Activated T-helper 2 cell treated with anti-CD3 and anti-CD28 coated beads, Interferon-gamma antibody, Interleukin-2, Interleukin-4, amounts not matched to agents 10 μg/mL and 5 μg/mL and 100 μg/mL, durations not matched to agents 14 hours and 24 hours and 36 hours (primary cell): ENCODE results near the gene KCNJ14. TPM values are rescaled to one million over a fixed set of nuclear protein-coding genes. Genes with fewer than 3 reads are reported as not detected.
A peak's percentile ranks its signal among the peaks of the same experiment; 100 is the strongest.

Experiments
- DNase-seq: peaks from one replicate; pipeline ENCODE4 v3.0.0; 2021; ENCODE audit warnings: low spot score
- H3K27ac Mint-ChIP-seq: one replicate; pipeline ENCODE4 v1.8.0; 2021; ENCODE audit warnings: mixed read lengths
- H3K27me3 Mint-ChIP-seq: one replicate; pipeline ENCODE4 v1.8.0; 2021; ENCODE audit warnings: low read depth, mixed read lengths
- H3K36me3 Mint-ChIP-seq: one replicate; pipeline ENCODE4 v1.8.0; 2021; ENCODE audit warnings: low read depth, mixed read lengths
- H3K4me1 Mint-ChIP-seq: one replicate; pipeline ENCODE4 v1.8.0; 2021; ENCODE audit warnings: low read depth, mixed read lengths
- H3K4me3 Mint-ChIP-seq: one replicate; pipeline ENCODE4 v1.8.0; 2021; ENCODE audit warnings: low read depth, mild to moderate bottlenecking, moderate library complexity, mixed read lengths
- H3K9me3 Mint-ChIP-seq: one replicate; pipeline ENCODE4 v1.8.0; 2021; ENCODE audit warnings: mixed read lengths
- intact Hi-C: fragments of 100-400 bp; cut with micrococcal nuclease; formaldehyde crosslinking; loops from one replicate; pipeline ENCODE4 v1.15.1; 2023
- total RNA-seq: library from RNA; stranded (reverse); gene quantifications from 2 replicates; pipeline ENCODE4 v1.2.3, GENCODE V29; 2022

The KCNJ14 gene
- total RNA-seq, 1 donor from 2014 or later: 2.1 TPM

DNA sequence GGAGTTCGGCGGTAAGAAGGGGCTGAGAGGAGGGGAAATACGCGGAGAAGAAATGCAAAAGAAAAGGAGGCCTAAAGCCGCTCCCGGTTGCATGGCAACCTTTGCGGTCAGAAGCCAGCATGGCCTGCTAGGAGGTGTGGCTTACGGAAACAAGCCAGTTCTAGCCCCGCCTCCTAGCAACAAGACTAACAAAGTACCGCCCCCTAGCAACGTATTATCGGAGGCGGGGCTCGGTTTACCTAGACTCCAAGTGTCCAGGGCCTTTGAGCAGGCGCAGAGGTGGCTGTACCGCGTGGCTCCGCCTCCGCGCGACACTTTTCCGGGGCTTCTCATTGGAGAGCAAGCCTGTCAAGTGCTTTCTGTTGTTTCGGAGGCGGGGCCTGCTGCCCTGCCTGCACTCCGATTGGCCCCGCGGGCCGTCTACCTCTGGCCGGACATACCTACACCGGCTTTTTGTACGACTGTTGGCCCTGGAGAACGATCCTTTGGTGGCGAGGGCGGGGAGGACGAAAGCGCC is 13.5 kb downstream of the KCNJ14 start:
- H3K9me3 Mint-ChIP-seq: no peaks in the 10 kb centered on the region
- peak overlapping the region; percentile 75 for H3K27ac Mint-ChIP-seq
- H3K27me3 Mint-ChIP-seq: no peaks in the 10 kb centered on the region
- H3K4me3 Mint-ChIP-seq: peak overlapping the region; percentile 82
- peak; percentile 100 for DNase-seq
- peaks cover 9% of the 10 kb centered on the region for H3K4me1 Mint-ChIP-seq
- intact Hi-C loops: loop anchor here (1.0 to 2.0 kb wide), 2 partner anchors 24 kb away; partner anchors contain the start of gene GRWD1
- peaks cover 24% of the 10 kb centered on the region for H3K36me3 Mint-ChIP-seq

DNA sequence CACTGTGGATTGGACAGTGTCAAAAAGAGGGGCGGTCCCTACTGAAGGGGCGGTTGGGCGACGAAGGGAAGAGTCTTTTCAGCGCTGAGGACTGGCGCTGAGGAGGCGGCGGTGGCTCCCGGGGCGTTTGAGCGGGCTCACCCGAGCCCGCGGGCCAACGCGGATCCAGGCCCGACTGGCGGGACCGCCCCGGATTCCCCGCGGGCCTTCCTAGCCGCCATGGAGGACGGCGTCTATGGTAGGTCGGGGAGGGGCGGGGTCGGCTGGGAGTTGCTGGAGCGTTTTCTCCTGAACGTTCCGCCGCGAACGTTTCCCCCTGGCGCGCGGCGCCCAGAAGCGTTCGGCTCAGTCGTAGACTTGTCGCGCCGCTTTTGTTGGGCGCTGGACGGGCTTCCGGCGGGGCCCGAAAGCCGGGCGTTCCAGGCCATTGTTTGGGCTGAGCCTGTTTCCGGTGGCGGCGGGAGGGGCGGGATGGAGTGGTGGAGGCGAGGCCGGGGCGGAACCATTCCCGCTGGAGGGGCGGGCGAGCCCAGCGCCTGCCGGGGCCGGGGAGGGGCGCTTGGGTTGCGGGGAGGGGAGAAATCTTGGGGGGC is 14.0 kb downstream of the KCNJ14 start, which contains the start of gene CYTH2:
TSS of gene CYTH2 (plus strand) at position 81 of the 593 bp plus-strand sequence. CDS start at position 220, 139 bp downstream.
- no peaks in the 10 kb centered on the region for H3K9me3 Mint-ChIP-seq
- no peaks in the 10 kb centered on the region for H3K27me3 Mint-ChIP-seq
- peak within 1 kb of the TSS; percentile 82 for H3K4me3 Mint-ChIP-seq
- peak within 1 kb of the TSS; percentile 75 for H3K27ac Mint-ChIP-seq
- DNase-seq: peak; percentile 69
- peaks cover 26% of the 10 kb centered on the region for H3K36me3 Mint-ChIP-seq
- intact Hi-C loops: loop anchor here (2.0 kb wide), 1 partner anchor 23 kb away; no protein-coding TSS in a partner anchor
- peaks cover 9% of the 10 kb centered on the region for H3K4me1 Mint-ChIP-seq

DNA sequence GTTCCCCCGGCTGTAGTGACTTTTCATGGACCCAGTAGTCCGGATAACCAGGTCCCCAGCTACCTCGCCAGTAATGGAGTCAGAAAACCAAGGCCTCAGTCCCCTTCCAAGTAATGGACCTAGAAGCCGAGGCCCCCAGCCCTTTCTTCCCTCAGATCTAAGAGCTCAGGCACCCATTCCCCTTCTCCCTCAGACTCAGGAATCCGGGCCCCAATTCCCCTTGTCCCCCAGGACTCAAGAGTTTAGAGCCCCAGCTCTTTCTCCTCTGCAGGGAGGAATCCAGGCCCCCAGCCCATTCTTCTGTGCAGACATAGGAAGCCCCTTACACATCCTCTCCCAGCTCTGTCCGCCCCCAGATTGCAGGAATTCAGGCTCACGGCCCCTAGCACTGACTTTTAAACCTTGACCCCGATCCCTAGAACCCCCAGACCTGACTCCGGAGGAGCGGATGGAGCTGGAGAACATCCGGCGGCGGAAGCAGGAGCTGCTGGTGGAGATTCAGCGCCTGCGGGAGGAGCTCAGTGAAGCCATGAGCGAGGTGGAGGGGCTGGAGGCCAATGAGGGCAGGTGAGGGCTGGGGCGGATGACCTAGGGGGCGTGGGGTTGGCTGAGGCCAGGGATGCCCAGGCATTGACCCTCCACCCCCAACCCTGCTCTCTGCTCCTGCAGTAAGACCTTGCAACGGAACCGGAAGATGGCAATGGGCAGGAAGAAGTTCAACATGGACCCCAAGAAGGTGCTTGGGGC is 14.7 kb downstream of the KCNJ14 start:
- H3K36me3 Mint-ChIP-seq: peaks cover 31% of the 10 kb centered on the region
- intact Hi-C loops: loop anchor here (2.0 kb wide), 1 partner anchor 23 kb away; no protein-coding TSS in a partner anchor
- peak overlapping the region; percentile 82 for H3K4me3 Mint-ChIP-seq
- peaks cover 7% of the 10 kb centered on the region for H3K4me1 Mint-ChIP-seq
- no peak overlapping the region for H3K27ac Mint-ChIP-seq
- DNase-seq: no peak
- no peaks in the 10 kb centered on the region for H3K9me3 Mint-ChIP-seq
- H3K27me3 Mint-ChIP-seq: no peaks in the 10 kb centered on the region

DNA sequence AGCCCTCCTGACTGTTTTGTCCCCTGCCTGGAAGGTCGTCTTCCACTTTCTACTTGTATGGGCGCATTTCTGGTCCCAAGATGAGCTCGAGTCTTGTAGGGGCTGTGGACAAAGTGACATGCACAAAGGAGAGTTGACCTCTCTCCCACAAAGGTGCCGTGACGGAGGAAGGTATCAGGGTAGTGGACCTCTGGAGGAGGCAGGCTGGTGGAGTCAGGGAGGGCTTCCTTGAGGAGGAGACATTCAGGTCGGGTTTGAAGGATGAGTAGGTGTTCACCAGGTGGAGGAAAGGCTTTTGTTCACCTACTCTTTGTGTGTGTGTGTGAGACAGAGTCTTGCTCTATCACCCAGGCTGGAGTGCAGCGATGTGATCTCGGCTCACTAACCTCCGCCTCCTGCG is 15.5 kb downstream of the KCNJ14 start:
- Mint-ChIP-seq H3K36me3 (peaks cover 38% of the 10 kb centered on the region), H3K9me3 (no peaks in the 10 kb centered on the region), H3K27ac (no peak overlapping the region), H3K4me1 (peaks cover 6% of the 10 kb centered on the region), H3K27me3 (no peaks in the 10 kb centered on the region), H3K4me3 (peak overlapping the region; percentile 82)
- DNase-seq: no peak
- intact Hi-C loops: no loop called here

DNA sequence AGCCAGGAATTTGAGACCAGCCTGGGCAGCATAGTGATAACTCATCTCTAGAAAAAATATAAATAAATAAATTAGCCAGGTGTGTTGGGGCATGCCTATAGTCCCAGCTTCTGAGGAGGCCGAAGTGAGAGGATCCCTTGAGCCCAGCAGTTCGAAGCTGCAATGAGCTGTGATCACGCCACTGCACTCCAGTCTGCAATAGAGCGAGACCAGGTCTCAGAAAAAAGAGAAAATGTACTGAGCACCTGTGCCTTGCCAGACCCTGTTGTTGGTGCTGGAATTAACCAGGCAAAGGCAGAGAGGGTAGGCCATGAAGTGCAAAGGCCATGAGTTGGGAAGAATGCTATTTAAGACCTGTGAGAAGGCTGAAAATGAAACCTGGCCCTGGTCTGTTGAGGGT is 16.5 kb downstream of the KCNJ14 start:
- Mint-ChIP-seq H3K9me3 (no peaks in the 10 kb centered on the region), H3K36me3 (peaks cover 43% of the 10 kb centered on the region), H3K4me1 (peaks cover 6% of the 10 kb centered on the region), H3K27me3 (no peaks in the 10 kb centered on the region), H3K4me3 (no peak overlapping the region), H3K27ac (no peak overlapping the region)
- intact Hi-C loops: no loop called here
- DNase-seq: no peak

DNA sequence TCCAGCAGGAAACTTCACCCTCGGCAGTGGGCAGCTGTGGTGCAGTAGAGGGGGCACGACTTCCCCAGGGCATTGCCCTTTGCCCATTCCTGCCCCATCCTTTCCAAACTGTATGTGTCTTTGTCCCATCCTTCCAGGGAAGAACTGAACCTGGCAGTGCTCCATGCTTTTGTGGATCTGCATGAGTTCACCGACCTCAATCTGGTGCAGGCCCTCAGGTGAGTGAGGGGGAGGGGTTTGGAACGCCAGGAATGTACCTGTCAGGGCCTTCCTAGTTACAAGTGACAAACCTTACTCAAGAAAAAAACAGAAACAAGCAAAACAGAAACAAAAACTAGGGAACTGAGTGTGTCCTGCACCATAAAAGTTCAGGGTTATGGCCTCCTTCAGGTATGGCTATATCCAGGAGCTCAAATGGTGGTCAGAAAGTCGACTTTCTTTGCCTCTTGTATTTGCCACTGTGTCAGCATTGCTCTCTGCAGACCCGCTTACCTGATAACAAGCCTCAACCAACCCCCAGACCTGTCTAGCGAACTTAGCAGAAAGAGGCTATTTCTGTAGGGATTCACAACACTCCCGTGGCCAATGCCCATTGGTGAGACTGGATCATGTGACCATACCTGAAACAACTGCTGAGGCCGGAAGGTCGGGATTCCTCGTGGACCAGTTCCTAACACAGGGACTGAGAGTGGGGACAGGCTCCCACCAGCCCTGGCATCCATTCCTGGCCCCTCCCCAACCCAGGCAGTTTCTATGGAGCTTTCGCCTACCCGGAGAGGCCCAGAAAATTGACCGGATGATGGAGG is 18.0 kb downstream of the KCNJ14 start:
- H3K9me3 Mint-ChIP-seq: no peaks in the 10 kb centered on the region
- peaks cover 4% of the 10 kb centered on the region for H3K4me1 Mint-ChIP-seq
- intact Hi-C loops: no loop called here
- no peak overlapping the region for H3K4me3 Mint-ChIP-seq
- H3K36me3 Mint-ChIP-seq: peaks cover 43% of the 10 kb centered on the region
- H3K27ac Mint-ChIP-seq: no peak overlapping the region
- DNase-seq: no peak
- H3K27me3 Mint-ChIP-seq: no peaks in the 10 kb centered on the region

DNA sequence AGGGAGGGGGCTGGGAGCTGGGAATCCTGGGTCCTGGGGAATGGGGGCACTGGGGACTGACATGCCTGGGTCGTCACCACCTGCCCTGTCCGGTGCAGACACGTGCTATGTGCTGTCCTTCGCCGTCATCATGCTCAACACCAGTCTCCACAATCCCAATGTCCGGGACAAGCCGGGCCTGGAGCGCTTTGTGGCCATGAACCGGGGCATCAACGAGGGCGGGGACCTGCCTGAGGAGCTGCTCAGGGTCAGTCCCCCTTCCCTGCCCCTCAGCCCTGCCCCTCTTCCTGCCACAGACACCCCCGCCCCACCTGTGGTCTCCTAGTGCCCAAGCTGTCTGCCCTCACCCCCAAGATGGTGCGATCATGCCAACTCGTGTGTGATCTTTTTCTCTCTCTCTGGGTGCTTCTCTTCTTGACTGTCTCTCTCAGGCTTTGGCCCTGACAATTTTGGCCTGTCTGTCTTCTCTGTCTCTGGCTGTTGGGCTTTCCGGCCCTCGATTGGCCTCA is 18.8 kb downstream of the KCNJ14 start:
- DNase-seq: no peak
- Mint-ChIP-seq H3K27me3 (no peaks in the 10 kb centered on the region), H3K36me3 (peaks cover 43% of the 10 kb centered on the region), H3K9me3 (no peaks in the 10 kb centered on the region), H3K4me3 (no peak overlapping the region), H3K4me1 (peaks cover 2% of the 10 kb centered on the region), H3K27ac (no peak overlapping the region)
- intact Hi-C loops: no loop called here

DNA sequence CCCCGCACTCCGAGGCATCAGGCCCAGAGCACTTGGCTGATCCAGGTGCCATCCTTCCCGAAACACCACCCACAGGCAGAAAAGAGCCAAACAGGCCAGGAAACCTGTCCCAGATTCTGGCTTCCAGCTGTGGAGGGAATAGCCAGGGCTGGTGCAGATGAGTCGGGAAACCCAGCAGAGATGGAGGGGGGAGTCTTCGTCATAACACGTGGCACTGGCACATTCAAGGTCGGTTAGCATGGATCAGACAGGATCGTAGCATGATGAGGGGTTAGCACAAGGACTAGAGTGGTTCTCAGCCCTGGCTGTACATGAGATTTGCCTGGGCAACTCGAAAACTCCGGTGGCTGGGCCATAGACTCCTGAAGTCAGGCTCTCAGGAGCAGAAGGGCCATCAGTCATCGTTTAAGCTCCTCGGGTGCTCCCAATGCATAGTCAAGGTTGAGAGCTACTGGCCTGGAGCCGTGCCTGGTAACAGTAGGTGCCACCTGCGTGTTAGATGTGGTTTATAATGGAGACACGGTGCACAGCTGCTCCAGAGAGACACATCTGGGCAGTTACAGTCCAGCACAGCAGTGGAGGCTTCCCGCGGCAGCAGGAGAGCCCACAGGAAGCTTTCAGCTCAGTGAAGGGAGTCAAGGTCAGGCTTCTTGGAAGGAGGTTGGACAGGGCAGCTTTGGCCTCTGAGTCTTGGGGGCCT is 20.1 kb downstream of the KCNJ14 start:
- peaks cover 51% of the 10 kb centered on the region for H3K36me3 Mint-ChIP-seq
- intact Hi-C loops: no loop called here
- H3K4me1 Mint-ChIP-seq: peaks cover 8% of the 10 kb centered on the region
- H3K27ac Mint-ChIP-seq: no peak overlapping the region
- DNase-seq: no peak
- H3K4me3 Mint-ChIP-seq: no peak overlapping the region
- no peaks in the 10 kb centered on the region for H3K9me3 Mint-ChIP-seq
- H3K27me3 Mint-ChIP-seq: no peaks in the 10 kb centered on the region

DNA sequence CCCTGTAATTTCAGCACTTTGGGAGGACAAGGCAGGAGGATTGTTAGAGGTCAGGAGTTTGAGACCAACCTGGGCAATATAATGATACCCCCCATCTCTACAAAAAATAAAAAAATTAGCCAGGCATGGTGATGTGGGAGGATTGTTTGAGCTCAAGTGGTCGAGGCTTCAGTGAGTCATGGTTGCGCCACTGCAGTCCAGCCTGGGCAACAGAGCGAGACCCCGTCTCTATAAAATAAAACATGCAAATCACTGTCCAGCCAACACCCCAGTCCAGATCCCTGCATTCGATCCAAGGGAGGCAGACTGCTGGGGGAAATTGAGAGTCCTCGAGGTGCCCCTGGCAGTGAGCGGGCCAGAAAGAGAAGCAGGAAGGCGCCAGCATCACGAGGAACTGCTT is 20.8 kb downstream of the KCNJ14 start:
- Mint-ChIP-seq H3K4me1 (peaks cover 11% of the 10 kb centered on the region), H3K4me3 (no peak overlapping the region), H3K27ac (no peak overlapping the region), H3K9me3 (no peaks in the 10 kb centered on the region), H3K27me3 (no peaks in the 10 kb centered on the region), H3K36me3 (peaks cover 47% of the 10 kb centered on the region)
- DNase-seq: no peak
- intact Hi-C loops: no loop called here

DNA sequence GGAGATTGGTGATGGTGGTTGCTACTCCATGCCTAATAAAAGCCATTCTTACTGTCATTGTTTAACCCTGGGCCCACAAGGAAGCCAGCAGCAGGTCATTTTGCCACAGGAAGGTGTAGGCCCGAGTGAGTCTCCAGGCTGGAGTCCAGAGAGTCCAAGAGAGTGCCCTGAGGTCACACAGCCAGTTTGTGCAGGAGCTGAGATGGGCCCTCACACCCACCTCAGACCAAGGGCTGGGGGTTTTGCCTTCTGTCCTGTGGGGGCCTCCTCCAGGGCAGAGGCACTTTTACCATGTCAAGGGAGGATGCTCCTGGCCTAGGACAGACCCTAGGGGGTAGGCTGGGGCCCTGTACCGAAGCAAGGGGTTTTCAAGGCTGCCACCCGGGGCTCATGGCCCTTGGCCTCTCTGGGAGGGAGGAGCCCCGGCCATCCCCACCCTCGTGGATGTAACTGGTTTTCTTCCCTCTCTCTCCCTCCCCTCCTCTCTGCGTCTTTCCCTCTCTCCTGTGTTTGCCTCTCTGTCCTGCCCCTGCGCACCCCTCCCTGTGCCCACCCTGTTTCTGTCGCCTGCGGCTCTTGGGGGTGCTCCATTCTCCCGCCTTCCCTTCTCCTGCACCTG is 21.8 kb downstream of the KCNJ14 start:
- H3K27ac Mint-ChIP-seq: no peak overlapping the region
- peaks cover 12% of the 10 kb centered on the region for H3K4me1 Mint-ChIP-seq
- intact Hi-C loops: no loop called here
- no peaks in the 10 kb centered on the region for H3K27me3 Mint-ChIP-seq
- H3K9me3 Mint-ChIP-seq: no peaks in the 10 kb centered on the region
- no peak overlapping the region for H3K4me3 Mint-ChIP-seq
- peaks cover 39% of the 10 kb centered on the region for H3K36me3 Mint-ChIP-seq
- DNase-seq: no peak

DNA sequence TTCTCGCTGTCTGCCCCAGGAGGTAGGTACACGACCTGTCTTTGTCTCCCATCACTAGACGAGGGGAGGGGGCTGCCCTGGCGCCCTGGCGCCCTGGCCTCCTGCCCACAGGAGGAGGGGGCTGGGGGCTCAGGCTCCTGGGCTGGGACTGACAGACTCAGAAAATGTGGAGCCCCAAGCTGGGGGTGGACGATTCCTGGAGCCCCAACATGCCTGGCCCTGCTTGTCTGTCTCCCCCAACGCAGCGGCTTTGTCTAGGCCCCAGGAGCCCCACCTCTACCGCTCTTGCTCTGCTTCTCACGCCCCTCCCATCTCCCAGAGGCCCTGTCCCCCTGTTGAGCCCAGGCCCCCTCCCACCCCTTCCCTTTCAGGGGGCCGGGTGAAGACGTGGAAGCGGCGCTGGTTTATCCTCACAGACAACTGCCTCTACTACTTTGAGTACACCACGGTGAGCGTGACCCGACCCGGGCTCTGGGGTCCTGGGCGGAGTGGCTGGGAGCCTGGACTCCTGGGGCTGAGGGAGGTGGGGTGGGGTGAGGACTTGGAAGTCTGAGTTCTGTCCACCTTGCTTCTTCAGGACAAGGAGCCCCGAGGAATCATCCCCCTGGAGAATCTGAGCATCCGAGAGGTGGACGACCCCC is 22.4 kb downstream of the KCNJ14 start:
- H3K27ac Mint-ChIP-seq: no peak overlapping the region
- peaks cover 35% of the 10 kb centered on the region for H3K36me3 Mint-ChIP-seq
- DNase-seq: no peak
- H3K4me1 Mint-ChIP-seq: peaks cover 12% of the 10 kb centered on the region
- no peaks in the 10 kb centered on the region for H3K9me3 Mint-ChIP-seq
- no peak overlapping the region for H3K4me3 Mint-ChIP-seq
- intact Hi-C loops: no loop called here
- H3K27me3 Mint-ChIP-seq: no peaks in the 10 kb centered on the region
